H1 (cell line): Measurements from ENCODE around the gene LSM7. TPM values are rescaled to one million over a fixed set of nuclear protein-coding genes. Genes with fewer than 3 reads are reported as not detected.

ENCODE experiments used
- CTCF ChIA-PET: fragments of 300-600 bp; sonication (Branson Sonifier 250); formaldehyde crosslinking; loops from one replicate; lab custom pipeline; 2021; ENCODE audit not compliant: partially characterized antibody; lab: Charles Lee
- POLR2A ChIA-PET: fragments of 300-600 bp; sonication (Branson Sonifier 250); formaldehyde crosslinking; loops from one replicate; lab custom pipeline; 2021; ENCODE audit warnings: inconsistent platforms; ENCODE audit not compliant: partially characterized antibody; lab: Charles Lee
- DNase-seq, 2 experiments: peaks; one replicate each; pipeline versions ENCODE4 v3.0.0 to v3.0.0-alpha.2; 2010 to 2022; ENCODE audit warnings: low spot score in 2 of 2, low read depth in 1 of 2, mixed read lengths in 1 of 2
- FAIRE-seq: peaks from 2 replicates; lab custom pipeline; 2011; peaks lifted over from hg19 to GRCh38; lab: Jason Lieb, UNC
- H2AFZ ChIP-seq: 2 replicates; pipeline ENCODE4 v1.8.1; 2012; ENCODE audit warnings: low read length, inconsistent platforms
- H2AK5ac ChIP-seq: 2 replicates; pipeline ENCODE4 v1.6.1; 2013; ENCODE audit warnings: low read depth, low read length
- H2BK120ac ChIP-seq: replicated peaks from 2 replicates; pipeline ENCODE3; 2013; ENCODE audit warnings: low read depth, low read length, inconsistent platforms
- H2BK12ac ChIP-seq: 2 replicates; pipeline ENCODE4 v1.6.1; 2013; ENCODE audit warnings: low read depth, low read length
- H2BK15ac ChIP-seq: 2 replicates; pipeline ENCODE4 v1.6.1; 2013; ENCODE audit warnings: low read length
- H2BK20ac ChIP-seq: 2 replicates; pipeline ENCODE4 v1.6.1; 2013; ENCODE audit warnings: low read length
- H2BK5ac ChIP-seq: 2 replicates; pipeline ENCODE4 v1.6.1; 2013; ENCODE audit warnings: low read depth, low read length
- H3K14ac ChIP-seq: 2 replicates; pipeline ENCODE4 v1.6.1; 2013; ENCODE audit warnings: inconsistent platforms; ENCODE audit not compliant: insufficient read length
- H3K18ac ChIP-seq: 2 replicates; pipeline ENCODE4 v1.6.1; 2013; ENCODE audit warnings: low read length; ENCODE audit errors: extremely low read depth
- H3K23ac ChIP-seq: 2 replicates; pipeline ENCODE4 v1.6.1; 2013; ENCODE audit warnings: inconsistent platforms; ENCODE audit not compliant: insufficient read length
- H3K23me2 ChIP-seq: 2 replicates; pipeline ENCODE4 v1.6.1; 2013; ENCODE audit warnings: low read depth, low read length
- H3K27ac ChIP-seq: 2 replicates; pipeline ENCODE4 v1.6.1; 2011; ENCODE audit warnings: low read depth, low read length, inconsistent platforms
- H3K27me3 ChIP-seq, 4 experiments: replicated peaks in 1 of 4; 1 replicate in 1 of 4; 2 replicates in 3 of 4; pipeline versions ENCODE4 v1.6.1 to v1.8.1; 2011 to 2013; ENCODE audit warnings: low read length in 3 of 4, mild to moderate bottlenecking in 3 of 4, inconsistent platforms in 2 of 4, mixed read lengths in 2 of 4, moderate library complexity in 1 of 4; ENCODE audit not compliant: control insufficient read depth in 3 of 4, insufficient read depth in 3 of 4; ENCODE audit errors: extremely low read depth in 1 of 4
- H3K36me3 ChIP-seq, 4 experiments: 2 replicates each; pipeline versions ENCODE4 v1.6.1 to v1.8.1; 2011 to 2013; ENCODE audit warnings: mild to moderate bottlenecking in 4 of 4, low read length in 3 of 4, moderate library complexity in 2 of 4, control low read depth in 1 of 4, inconsistent platforms in 1 of 4; ENCODE audit not compliant: insufficient read depth in 4 of 4, control insufficient read depth in 2 of 4
- H3K4ac ChIP-seq: replicated peaks from 2 replicates; pipeline ENCODE3; 2013; ENCODE audit warnings: low read length, low read depth, mixed read lengths, inconsistent platforms; ENCODE audit not compliant: insufficient read length
- H3K4me1 ChIP-seq, 4 experiments: replicated peaks in 1 of 4; 1 replicate in 1 of 4; 2 replicates in 3 of 4; pipeline versions ENCODE4 v1.6.1 to v1.8.1; 2011 to 2013; ENCODE audit warnings: low read length in 3 of 4, inconsistent platforms in 2 of 4, mixed read lengths in 1 of 4; ENCODE audit not compliant: insufficient read depth in 4 of 4, control insufficient read depth in 3 of 4
- H3K4me2 ChIP-seq, 2 experiments: 2 replicates each; pipeline versions ENCODE4 v1.6.1 to v1.8.1; 2011 to 2013; ENCODE audit warnings: low read depth in 2 of 2, low read length in 2 of 2, control low read depth in 1 of 2, inconsistent platforms in 1 of 2, mild to moderate bottlenecking in 1 of 2; ENCODE audit not compliant: insufficient read depth in 1 of 2
- H3K4me3 ChIP-seq, 4 experiments: fragments of 200-600, 300-600 bp in 1 of 4; sonication (generic), shearing (Covaris generic), sonication (Bioruptor Twin) in 1 of 4; 2 replicates each; pipeline versions ENCODE4 v1.5.1 to v1.8.1; 2011 to 2016; ENCODE audit warnings: low read length in 4 of 4, low read depth in 3 of 4, control low read depth in 2 of 4, inconsistent platforms in 2 of 4, mild to moderate bottlenecking in 2 of 4, mixed read lengths in 1 of 4, moderate library complexity in 1 of 4; ENCODE audit not compliant: insufficient read depth in 2 of 4; ENCODE audit errors: extremely low read depth in 1 of 4
- H3K56ac ChIP-seq: replicated peaks from 2 replicates; pipeline ENCODE3; 2013; ENCODE audit warnings: low read depth, mild to moderate bottlenecking, mixed read lengths, low read length, inconsistent platforms; ENCODE audit not compliant: insufficient read length
- H3K79me1 ChIP-seq: 2 replicates; pipeline ENCODE4 v1.6.1; 2013; ENCODE audit warnings: low read depth, low read length, control low read depth
- H3K79me2 ChIP-seq, 2 experiments: 2 replicates each; pipeline versions ENCODE4 v1.6.1 to v1.8.1; 2012 to 2013; ENCODE audit warnings: low read length in 2 of 2, mild to moderate bottlenecking in 2 of 2, inconsistent platforms in 1 of 2; ENCODE audit not compliant: insufficient read depth in 2 of 2, control insufficient read depth in 1 of 2
- H3K9ac ChIP-seq, 4 experiments: replicated peaks in 1 of 4; 1 replicate in 1 of 4; 2 replicates in 3 of 4; pipeline versions ENCODE4 v1.6.1 to v1.8.1; 2011 to 2013; ENCODE audit warnings: low read depth in 3 of 4, low read length in 3 of 4, control low read depth in 2 of 4, mild to moderate bottlenecking in 2 of 4, moderate library complexity in 2 of 4, inconsistent platforms in 1 of 4; ENCODE audit errors: extremely low read depth in 1 of 4
- H3K9me3 ChIP-seq, 2 experiments: 2 replicates each; pipeline versions ENCODE4 v1.6.1 to v1.8.1; 2012 to 2013; ENCODE audit warnings: mild to moderate bottlenecking in 2 of 2, moderate library complexity in 2 of 2, control low read depth in 1 of 2, inconsistent platforms in 1 of 2, low read depth in 1 of 2, low read length in 1 of 2, mixed read lengths in 1 of 2; ENCODE audit not compliant: insufficient read depth in 2 of 2
- H4K20me1 ChIP-seq, 2 experiments: replicated peaks in 1 of 2; 2 replicates each; pipeline versions ENCODE3 to v1.8.1; 2011 to 2013; ENCODE audit warnings: inconsistent platforms in 2 of 2, low read length in 2 of 2, mild to moderate bottlenecking in 1 of 2; ENCODE audit not compliant: insufficient read depth in 2 of 2, control insufficient read depth in 1 of 2
- H4K5ac ChIP-seq: 2 replicates; pipeline ENCODE4 v1.6.1; 2013; ENCODE audit warnings: low read length, low read depth, mixed read lengths, inconsistent platforms; ENCODE audit not compliant: insufficient read length
- H4K8ac ChIP-seq: 2 replicates; pipeline ENCODE4 v1.8.0; 2013; ENCODE audit warnings: mild to moderate bottlenecking, moderate library complexity, low read length, inconsistent platforms; ENCODE audit not compliant: insufficient read depth; ENCODE audit errors: extremely low read depth
- H4K91ac ChIP-seq: replicated peaks from 2 replicates; pipeline ENCODE3; 2013; ENCODE audit warnings: low read length, mixed read lengths, inconsistent platforms; ENCODE audit not compliant: insufficient read length
- BCL11A ChIP-seq, 2 experiments: IDR thresholded peaks; one replicate each; pipeline ENCODE4 v1.6.1; 2011; ENCODE audit warnings: low read depth in 2 of 2, low read length in 2 of 2, mild to moderate bottlenecking in 2 of 2
- CBX8 ChIP-seq: fragments of 300-800, 300-1000 bp; sonication (generic); IDR thresholded peaks from 2 replicates; pipeline ENCODE4 v1.7.1; 2016; ENCODE audit warnings: low read depth, low read length, borderline replicate concordance
- HDAC2 ChIP-seq, 2 experiments: fragments of 300-600 bp in 1 of 2; sonication (generic) in 1 of 2; IDR thresholded peaks; 2 replicates each; pipeline ENCODE4 v1.6.1; 2011 to 2012; ENCODE audit warnings: low read depth in 2 of 2, low read length in 2 of 2, mild to moderate bottlenecking in 2 of 2, moderate library complexity in 2 of 2, borderline replicate concordance in 1 of 2, inconsistent platforms in 1 of 2
- WGBS, 2 experiments: shearing (Covaris generic) in 1 of 2; methylation state at CpG; one replicate each; pipeline versions ENCODE4 v1.1.6 to v1.1.7; 2013 to 2015; ENCODE audit warnings: low lambda C conversion rate in 2 of 2, mixed read lengths in 2 of 2, inconsistent platforms in 1 of 2, low coverage in 1 of 2, missing lambda C conversion rate in 1 of 2; ENCODE audit not compliant: insufficient replicate concordance in 2 of 2, insufficient coverage in 1 of 2, insufficient read length in 1 of 2; ENCODE audit errors: extremely low coverage in 1 of 2, missing lambda C conversion rate in 1 of 2; 5-methylcytosine and 5-hydroxymethylcytosine counted together
- polyA plus RNA-seq, 7 experiments: library from polyadenylated mRNA; depleted of rRNA in 3 of 7; stranded (reverse) in 5 of 7; unstranded in 2 of 7; fragments of >200 nt in 5 of 7; fragments of 200-250 nt in 2 of 7; gene quantifications; 1 replicate in 5 of 7; 2 replicates in 1 of 7; 4 replicates in 1 of 7; pipeline versions ENCODE4 v1.2.1 to v1.2.3, GENCODE V29; 2011 to 2013; ENCODE audit warnings: missing spikeins in 2 of 7, mixed read lengths in 2 of 7
- total RNA-seq: library from RNA; stranded (reverse); fragmentation: NEBNext Ultra II Directional; extraction: Animal tissue kit (Norgen Biotek cat#: 25700); gene quantifications from 2 replicates; pipeline ENCODE4 v1.2.1, GENCODE V29; 2021

Gene LSM7
- total and polyA plus RNA-seq, 2 of the 8 experiments (the other 6 are each of a cell fraction or from before 2014, with no cell fraction given) = 228 to 1,335 TPM

GRCh38 chr19:2334426-2334825, 6.0 kb upstream of the LSM7 start:
- TF ChIP-seq CBX8 = no peak
- TF ChIP-seq HDAC2 (IDR thresholded peaks at IDR 0.05; ENCODE audit: borderline replicate concordance in 1 of 2, low read depth in 2 of 2, low read length in 2 of 2) = no peak
- no peak for TF ChIP-seq BCL11A (IDR thresholded peaks at IDR 0.05; ENCODE audit: low read depth in 2 of 2, low read length in 2 of 2)
- CTCF ChIA-PET = interaction anchor here (1.0 to 6.3 kb wide), 5 partner anchors 19 to 116 kb away, joined by 3 to 27 read pairs (median 4); no protein-coding TSS in a partner anchor
- DNase-seq = no peak
- Histone ChIP-seq H3K27ac (no peak overlapping the region), H4K5ac (no peak overlapping the region), H3K27me3 (no peaks in the 10 kb centered on the region), H3K9ac (no peak overlapping the region), H3K23ac (no peak overlapping the region), H2BK120ac (no peak overlapping the region), H2AFZ (no peak overlapping the region), H4K8ac (0 out of 2 replicates have a peak overlapping the region, but pooled peaks have one; percentile 57), H3K36me3 (peaks cover 0 to 7% (median 0%) of the 10 kb centered on the region in 4 experiments; a peak in 2 of 8 replicates), H3K23me2 (peaks cover 4% of the 10 kb centered on the region; the same call in 1 of the 2 replicates), H4K91ac (no peak overlapping the region), H3K79me1 (peaks cover 39% of the 10 kb centered on the region), H4K20me1 (peaks cover 7 to 36% of the 10 kb centered on the region in 2 experiments), H3K79me2 (peaks cover 10 to 62% of the 10 kb centered on the region in 2 experiments), H3K56ac (no peak overlapping the region), H3K18ac (no peak overlapping the region), H3K9me3 (peaks cover 0 to 5% of the 10 kb centered on the region in 2 experiments; a peak in 1 of 4 replicates), H2AK5ac (no peak overlapping the region), H2BK20ac (no peak overlapping the region), H3K4ac (no peak overlapping the region), H3K14ac (no peak overlapping the region), H3K4me1 (peaks cover 0 to 29% (median 13%) of the 10 kb centered on the region in 4 experiments; a peak in 6 of 7 replicates), H2BK12ac (no peak overlapping the region), H3K4me3 (no peak overlapping the region), H3K4me2 (no peak overlapping the region), H2BK15ac (no peak overlapping the region), H2BK5ac (no peak overlapping the region)
- 95% methylated on average over 27 of the region's 27 CpGs; no CpG with 5 or more reads in 1 of the 2 experiments for WGBS, 2 experiments
- POLR2A ChIA-PET = interaction anchor here (0.9 to 1.2 kb wide), 3 partner anchors 16 to 46 kb away, joined by 3 to 4 read pairs (median 3); no protein-coding TSS in a partner anchor
- FAIRE-seq = no peak
